HG03135 (cell line): Measurements from ENCODE around the gene UQCRC1.

Source experiments
- ATAC-seq: cut with Tn5 transposase; IDR thresholded peaks from one replicate; pipeline ENCODE4 v1.9.1; 2021; ENCODE audit warnings: mild to moderate bottlenecking, moderate library complexity; ENCODE audit not compliant: unreplicated experiment

UQCRC1 gene

GRCh38 chr3:48599509-48600285, 9.7 kb downstream of the UQCRC1 start:
- no peak for ATAC-seq

DNA sequence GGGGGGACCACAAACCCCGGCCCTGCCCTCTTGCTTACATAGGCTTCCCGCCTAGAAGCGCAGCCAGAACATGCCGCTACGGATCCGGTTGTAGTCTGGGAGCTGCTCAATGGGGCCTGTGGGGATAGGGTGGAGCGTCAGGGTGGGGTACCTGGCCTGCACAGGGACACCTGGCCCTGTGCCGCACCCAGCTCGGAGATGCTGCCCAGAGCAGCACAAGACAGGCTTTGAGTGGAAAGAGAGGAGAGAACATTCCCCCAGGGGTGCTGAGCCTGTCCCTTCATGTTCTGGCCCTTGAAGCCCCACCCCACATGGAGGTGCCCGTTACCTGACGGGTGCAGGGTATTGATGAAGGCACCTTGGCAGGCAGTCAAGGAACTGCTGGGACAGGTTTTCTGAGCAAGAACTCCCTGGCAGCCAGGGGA, 10.4 kb downstream of the UQCRC1 start:
- ATAC-seq = no peak

- no peak for ATAC-seq
Measured at GRCh38 chr3:48598323-48599076, 10.9 kb downstream of the UQCRC1 start.

DNA sequence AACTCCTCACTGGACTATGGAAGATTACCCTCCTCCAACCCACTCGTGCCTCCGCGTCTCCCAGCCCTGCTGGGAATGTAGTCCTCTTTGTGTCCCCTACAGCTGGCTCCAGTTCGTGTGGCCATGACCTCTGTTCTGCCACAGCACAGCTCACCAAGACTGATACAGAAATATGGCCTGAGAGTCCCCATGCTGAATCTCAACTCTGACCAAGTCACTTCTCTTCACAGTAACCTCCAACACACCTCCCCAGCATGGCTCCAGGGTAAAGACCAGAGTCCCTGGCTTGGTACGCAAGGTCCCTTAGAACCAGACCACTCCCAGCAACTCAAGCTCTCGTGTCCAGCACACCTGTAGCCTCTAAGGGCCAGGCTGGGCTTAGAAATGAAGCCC, 12.0 kb downstream of the UQCRC1 start:
- no peak for ATAC-seq

- no peak for ATAC-seq
Measured at GRCh38 chr3:48596676-48597407, 12.6 kb downstream of the UQCRC1 start.

- ATAC-seq = no peak
Measured at GRCh38 chr3:48596157-48596556, 13.3 kb downstream of the UQCRC1 start.

- no peak for ATAC-seq
Measured at GRCh38 chr3:48595526-48596121, 13.8 kb downstream of the UQCRC1 start.

DNA sequence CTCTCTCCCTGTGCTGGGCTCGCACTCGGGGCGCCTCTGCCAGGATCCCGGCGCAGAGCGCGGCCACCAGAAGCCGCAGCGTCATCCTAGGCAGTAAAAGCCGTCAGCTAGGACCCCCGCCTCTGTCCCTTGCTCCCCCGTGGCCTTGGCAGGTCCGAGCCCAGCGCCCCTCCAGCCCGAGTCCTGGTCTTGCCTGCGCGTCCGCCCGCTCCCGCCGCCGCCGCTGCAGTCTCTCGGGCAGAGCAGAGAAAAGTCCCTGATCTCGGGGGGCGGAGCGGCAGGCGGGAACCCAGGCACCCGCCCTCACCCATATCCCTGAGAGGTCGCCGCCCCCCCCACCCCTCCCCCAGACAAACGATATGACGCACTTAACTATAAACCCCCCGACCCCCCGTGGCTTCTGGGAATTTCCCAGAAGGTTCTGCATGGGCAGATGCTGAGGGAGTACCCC, 14.3 kb downstream of the UQCRC1 start, which contains the start of gene COL7A1:
TSS of gene COL7A1 (minus strand) at position 255 of the 451 bp plus-strand sequence. CDS start at position 85, 170 bp downstream.
- no peak for ATAC-seq

DNA sequence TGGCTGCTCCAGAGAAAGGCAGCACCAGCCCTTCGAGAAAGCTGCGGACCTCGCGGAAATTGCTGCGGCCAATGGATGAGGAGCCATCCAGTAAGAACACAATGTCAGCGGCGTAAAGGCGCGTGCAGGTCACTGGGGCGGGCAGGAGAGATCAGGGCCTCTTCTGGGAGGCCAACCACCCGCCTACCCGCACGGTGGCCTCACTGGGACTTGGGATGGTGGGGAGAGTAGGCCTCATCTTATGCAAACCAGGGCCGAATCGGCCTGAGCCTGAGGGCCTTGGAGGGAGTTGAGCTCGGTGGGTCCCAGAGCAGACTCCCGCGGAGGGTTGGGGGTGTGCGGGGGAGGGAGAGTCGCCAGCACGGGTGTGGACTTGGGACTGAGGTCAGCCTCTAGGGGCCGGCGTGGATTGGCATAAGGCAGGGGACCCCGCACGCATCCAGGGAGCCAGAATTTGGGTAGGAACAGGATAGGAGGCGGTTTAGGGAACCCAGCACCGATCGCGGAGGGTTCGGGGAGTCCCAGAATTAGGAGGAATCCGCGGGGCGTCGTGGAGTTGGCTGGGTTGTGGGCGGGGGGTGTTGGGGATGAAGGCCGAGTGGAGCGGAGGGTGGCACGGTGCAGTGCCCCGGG, 14.9 kb downstream of the UQCRC1 start:
- ATAC-seq = no peak

DNA sequence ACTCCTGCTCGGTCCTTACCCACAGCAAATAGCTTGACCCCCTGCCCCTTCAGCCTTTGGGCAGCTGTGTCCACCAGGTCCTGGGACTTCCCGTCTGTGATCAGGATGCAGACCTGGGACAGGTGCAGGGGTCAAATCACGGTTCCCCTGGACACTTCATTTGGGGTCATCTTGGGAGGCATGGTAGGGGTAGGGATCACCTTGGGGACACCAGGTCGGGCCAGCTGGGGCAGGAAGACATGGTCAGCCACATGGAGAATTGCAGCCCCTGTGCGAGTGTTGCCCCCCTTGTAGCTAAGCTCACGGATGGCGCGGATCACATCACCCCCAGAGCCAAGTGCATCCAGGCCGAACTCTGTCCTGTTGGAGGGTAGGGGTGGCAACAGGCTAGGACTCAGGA, 16.1 kb downstream of the UQCRC1 start:
- no peak for ATAC-seq

DNA sequence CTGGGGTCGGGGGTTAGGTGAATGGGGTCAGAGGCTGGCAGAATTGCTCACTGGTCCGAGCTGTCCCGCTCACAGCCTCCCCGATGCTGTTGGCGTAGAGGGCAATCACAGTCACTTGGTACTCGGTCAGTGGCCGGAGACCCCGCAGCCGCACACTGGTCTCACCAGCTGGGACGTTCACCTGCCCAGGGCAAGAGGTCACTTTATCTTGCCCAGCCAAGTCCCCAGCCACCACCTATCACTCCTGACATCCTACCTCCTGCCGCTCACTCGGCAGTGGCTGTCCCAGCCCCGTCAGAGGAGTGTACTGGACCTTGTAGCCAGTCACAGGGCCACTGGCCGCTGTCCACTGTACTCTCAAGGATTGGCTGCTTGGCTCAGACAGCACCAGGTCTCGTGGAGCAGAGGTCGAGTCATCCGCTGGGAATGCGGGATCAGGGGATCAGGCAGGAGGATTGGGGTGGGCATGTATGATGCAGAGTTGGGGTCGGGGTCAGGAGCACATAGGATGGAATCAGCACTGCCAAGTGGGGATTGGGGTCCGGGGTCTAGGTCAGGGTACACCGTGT, 16.8 kb downstream of the UQCRC1 start:
- ATAC-seq = no peak

DNA sequence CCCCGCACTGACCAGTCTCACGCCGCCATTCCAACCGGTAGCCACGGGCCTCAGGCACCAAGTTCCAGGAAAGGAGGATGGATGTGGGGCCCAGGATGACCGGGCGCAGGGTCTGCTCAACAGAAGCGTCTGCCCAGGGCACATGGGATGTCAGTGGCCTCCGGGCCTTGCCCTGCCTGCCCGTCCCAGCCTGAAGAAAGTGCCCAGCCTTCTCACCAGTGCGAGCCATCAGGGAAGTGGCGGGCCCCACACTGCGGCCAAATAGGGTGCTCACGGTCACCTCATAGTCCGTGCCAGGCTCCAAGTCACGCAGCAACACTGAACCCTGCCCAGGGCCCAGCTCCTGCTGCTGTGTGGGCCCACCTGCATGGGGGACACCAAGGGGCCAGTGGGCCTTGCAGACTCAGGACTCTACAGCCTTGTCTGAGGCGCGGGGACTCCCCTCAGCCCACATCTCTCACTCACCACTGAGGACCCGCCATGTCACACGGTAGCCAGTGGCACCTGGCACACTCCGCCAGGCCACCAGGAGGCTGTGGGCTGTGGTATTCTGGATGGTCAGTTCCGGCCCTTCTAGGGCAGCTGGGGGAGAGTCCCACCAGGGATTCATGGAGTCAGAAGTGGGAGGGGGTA, 17.4 kb downstream of the UQCRC1 start:
- no peak for ATAC-seq

- no peak for ATAC-seq
Measured at GRCh38 chr3:48591436-48591835, 18.0 kb downstream of the UQCRC1 start.

DNA sequence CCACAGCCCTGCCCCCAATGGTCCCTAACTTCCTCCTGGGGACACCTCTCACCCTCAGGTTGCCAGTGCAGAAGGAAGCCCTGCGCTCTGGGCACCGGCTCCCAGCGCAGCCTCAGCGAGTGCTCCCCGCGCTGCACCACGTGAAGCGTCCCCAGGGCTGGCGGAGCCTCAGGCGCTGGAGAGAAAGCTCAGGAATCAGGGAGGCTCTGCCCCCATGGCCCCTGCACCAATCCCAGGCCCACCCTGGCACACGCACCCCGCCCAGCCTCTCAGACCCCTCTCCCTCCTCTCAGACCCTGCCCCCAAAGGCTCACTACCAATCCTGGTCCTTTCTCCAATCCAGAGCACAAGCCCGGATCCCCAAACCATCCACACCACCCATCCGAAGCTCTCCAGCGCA, 21.2 kb downstream of the UQCRC1 start:
- no peak for ATAC-seq

- ATAC-seq = no peak
Measured at GRCh38 chr3:48587686-48588085, 21.8 kb downstream of the UQCRC1 start.

DNA sequence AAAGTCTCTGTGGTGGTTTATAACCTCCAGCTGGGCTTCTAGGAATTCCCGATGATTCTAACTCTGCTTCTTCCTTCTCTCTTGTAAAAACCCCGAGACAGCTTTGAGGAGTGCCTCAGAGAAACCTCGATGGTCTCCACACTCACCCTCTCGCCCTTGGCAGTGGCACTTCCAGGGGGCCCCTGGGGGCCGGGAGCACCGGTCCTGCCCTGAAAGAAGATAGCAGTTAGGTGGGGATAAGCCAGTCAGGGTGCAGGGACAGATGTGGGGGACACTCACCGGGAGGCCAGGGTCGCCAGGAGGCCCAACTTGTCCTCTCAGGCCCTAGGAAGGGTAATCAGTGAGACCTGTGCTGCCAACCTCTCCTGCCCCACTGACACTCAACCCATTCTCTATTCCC, 24.0 kb downstream of the UQCRC1 start:
- ATAC-seq = no peak

DNA sequence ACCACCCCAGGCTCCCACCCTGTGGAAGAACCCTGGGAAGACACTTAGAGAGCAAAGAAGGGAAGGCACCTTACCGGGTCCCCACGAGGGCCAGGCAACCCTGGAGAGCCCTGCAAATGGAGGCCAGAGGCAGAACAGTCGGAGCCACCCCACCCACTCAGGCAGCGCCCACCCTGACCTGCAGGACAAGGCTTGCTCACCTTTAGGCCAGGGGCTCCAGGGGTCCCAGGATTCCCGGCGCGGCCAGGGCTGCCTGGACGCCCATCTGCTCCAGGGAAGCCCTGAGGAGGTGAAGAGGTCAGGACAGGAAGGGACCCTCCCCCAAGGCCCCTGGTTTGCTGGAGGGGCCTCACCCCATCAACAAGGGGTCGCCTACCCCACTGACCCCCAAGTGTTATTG, 24.6 kb downstream of the UQCRC1 start:
- no peak for ATAC-seq

- ATAC-seq = no peak
Measured at GRCh38 chr3:48581621-48582481, 27.6 kb downstream of the UQCRC1 start.

DNA sequence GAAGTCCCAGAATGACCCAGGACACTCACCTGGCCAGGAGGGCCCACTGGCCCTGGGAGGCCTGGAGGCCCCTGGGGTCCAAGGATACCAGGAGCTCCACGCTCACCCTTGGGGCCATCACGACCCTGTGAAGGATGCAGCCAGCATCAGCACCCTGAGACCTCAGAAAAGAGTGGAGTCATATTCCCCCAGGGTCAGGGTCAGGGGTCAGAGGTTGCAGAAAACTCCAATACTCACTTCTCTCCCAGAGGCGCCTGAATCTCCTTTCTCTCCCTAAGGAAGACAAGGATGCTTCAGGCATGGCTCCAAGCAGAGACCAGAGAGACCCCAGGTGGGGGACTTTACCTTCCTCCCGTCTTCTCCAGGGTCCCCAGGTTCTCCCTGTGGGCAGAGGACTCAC, 32.8 kb downstream of the UQCRC1 start:
- no peak for ATAC-seq
